Fibroblast of the aortic adventitia (primary cell): ENCODE measurements around the gene MON1A. TPM values are rescaled to one million over a fixed set of nuclear protein-coding genes. Genes with fewer than 3 reads are reported as not detected.

Experiments used
- DNase-seq: peaks from one replicate; pipeline ENCODE4 v3.0.0-alpha.2; 2010; ENCODE audit warnings: low read depth
- H3K4me3 ChIP-seq: 2 replicates; pipeline ENCODE4 v1.5.1; 2011; ENCODE audit warnings: low read depth, mild to moderate bottlenecking, control low read depth, low read length, moderate library complexity
- CTCF ChIP-seq: IDR thresholded peaks from 2 replicates; pipeline ENCODE4 v1.5.1; 2011; ENCODE audit warnings: mild to moderate bottlenecking, low read length, control low read depth, inconsistent platforms; ENCODE audit not compliant: insufficient read depth
- total RNA-seq: library from RNA; depleted of rRNA; stranded (reverse); fragments of >200 nt; gene quantifications from 2 replicates; pipeline ENCODE4 v1.2.3, GENCODE V29; 2012; ENCODE audit warnings: low replicate concordance

Gene MON1A
- total RNA-seq, 1 donor, result 12.8 TPM

- peak; percentile 25 for DNase-seq
- no peak for TF ChIP-seq CTCF
- no peak overlapping the region for H3K4me3 ChIP-seq
These were observed 29.0 kb downstream of the MON1A start for GRCh38 chr3:49900491-49901153.

GRCh38 chr3:49899815-49900214, 29.8 kb downstream of the MON1A start:
- TF ChIP-seq CTCF, result no peak
- no peak overlapping the region for H3K4me3 ChIP-seq
- no peak for DNase-seq

- H3K4me3 ChIP-seq, result no peak overlapping the region
- DNase-seq, result no peak
- no peak for TF ChIP-seq CTCF
These were observed 30.6 kb downstream of the MON1A start for GRCh38 chr3:49898991-49899390.

GRCh38 chr3:49896345-49896744, 33.3 kb downstream of the MON1A start:
- H3K4me3 ChIP-seq, result no peak overlapping the region
- TF ChIP-seq CTCF, result no peak
- no peak for DNase-seq

GRCh38 chr3:49895791-49896190, 33.8 kb downstream of the MON1A start:
- DNase-seq, result no peak
- no peak for TF ChIP-seq CTCF
- H3K4me3 ChIP-seq, result no peak overlapping the region

- TF ChIP-seq CTCF, result no peak
- H3K4me3 ChIP-seq, result no peak overlapping the region
- DNase-seq, result no peak
These were observed 40.3 kb downstream of the MON1A start for GRCh38 chr3:49889296-49889695.

- DNase-seq, result no peak
- H3K4me3 ChIP-seq, result no peak overlapping the region
These were observed 42.7 kb downstream of the MON1A start for GRCh38 chr3:49886922-49887265.

More at GRCh38 chr3:49886922-49887265, 42.7 kb downstream of the MON1A start:
- TF ChIP-seq CTCF, result no peak
